HG03060 (cell line): ENCODE data around the gene PIMREG.

Source experiments
- ATAC-seq: cut with Tn5 transposase; IDR thresholded peaks from one replicate; pipeline ENCODE4 v1.9.1; 2021; ENCODE audit warnings: low read depth, moderate number of reproducible peaks; ENCODE audit not compliant: unreplicated experiment

PIMREG gene

GRCh38 chr17:6496640-6497441, 52.6 kb downstream of the PIMREG start:
- no peak for ATAC-seq

DNA sequence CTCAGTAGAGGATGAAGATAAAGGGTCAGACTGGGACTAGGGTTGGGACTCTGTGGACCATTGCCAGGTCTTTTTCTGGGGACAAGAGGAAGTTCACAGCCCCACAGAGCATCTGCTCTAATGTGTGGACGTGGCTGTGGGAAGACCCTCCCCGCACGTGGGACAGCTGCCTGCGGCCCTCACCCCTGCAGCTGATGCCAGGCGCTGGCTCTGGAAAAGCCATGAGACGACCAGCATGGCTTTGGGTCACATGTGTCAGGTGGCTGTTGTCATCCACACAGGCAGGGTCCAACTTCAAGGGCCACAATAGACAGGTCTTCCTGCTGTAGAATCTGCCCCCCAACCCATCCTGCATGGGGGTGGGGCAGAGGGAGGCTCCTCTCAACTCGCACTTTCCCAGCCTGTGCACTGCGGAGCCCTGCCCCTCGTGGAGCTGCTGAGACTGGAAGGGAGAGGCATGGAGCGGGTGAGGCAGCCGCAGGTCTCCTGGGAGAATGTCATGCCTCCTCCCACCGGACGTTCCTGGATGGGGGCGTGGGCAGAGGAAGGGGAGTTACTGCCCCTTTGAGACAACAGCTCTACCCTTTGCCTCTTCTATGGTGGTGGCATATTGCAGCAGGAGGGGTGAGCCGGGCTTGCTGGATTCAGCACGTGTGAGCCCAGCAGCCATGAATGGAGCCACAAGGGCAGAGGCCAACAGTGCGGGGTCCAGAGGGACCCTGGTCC, 53.4 kb downstream of the PIMREG start:
- ATAC-seq, result no peak

DNA sequence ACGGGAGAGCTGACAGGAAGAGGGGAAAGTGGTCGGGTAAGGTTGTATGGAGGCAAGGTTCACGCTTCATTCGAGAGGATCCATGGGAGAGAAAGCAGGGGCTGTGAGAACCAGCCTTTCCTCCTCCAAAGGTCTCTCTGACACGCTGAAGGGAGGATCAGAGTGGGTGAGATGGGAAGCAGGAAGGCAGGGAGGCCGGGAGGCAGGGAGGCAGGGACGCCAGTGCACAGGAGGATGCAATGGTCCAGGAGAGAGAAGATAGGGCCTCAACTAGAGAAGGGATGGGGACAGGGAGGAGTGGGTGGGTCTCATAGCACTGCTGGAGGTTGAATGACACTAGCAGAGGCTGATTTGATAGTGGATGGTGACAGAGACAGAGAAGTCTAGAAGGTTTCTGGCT, 54.1 kb downstream of the PIMREG start:
- ATAC-seq, result no peak

DNA sequence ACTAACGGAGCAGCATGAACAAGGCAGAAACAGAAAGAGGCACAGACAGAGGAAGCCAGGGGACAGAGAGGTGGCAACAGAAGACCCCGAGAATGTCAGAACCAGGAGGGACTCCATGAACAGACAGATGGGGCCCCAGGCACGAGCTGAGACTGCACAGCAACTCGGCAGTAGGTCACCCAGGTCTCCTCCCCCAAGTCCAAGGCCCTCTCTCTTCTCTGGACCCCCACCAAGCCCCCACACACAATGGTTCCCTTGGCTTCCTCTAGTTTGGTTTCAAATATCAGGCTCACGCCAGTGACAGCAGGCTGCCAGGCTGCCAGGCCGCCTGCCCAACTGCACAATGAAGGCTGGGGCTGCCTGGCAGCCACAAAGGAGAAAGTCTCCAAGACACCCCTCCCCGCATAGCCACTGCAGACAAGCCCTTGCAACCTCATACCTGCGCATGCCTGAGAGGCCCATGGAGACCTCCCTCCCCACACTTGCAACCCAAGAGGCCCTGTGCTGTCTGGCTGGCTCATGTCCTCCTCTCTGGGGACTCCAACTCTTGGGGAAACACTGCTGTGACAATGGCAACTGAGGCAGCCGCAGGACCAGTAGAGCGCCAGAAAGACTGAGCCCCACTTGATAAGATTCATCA, 54.8 kb downstream of the PIMREG start:
- ATAC-seq, result no peak
